K562 (cell line): ENCODE results near the gene VGF. TPM values are rescaled to one million over a fixed set of nuclear protein-coding genes. Genes with fewer than 3 reads are reported as not detected.

Source experiments
- ASH1L ChIP-seq: fragments of 450-650 bp; IDR thresholded peaks from 2 replicates; pipeline ENCODE4 v1.6.1; 2018; ENCODE audit warnings: borderline replicate concordance, mild to moderate bottlenecking, low read depth; ENCODE audit not compliant: partially characterized antibody
- CC2D1A ChIP-seq: fragments of 450-650 bp; IDR thresholded peaks from 2 replicates; pipeline ENCODE4 v1.6.1; 2017; ENCODE audit warnings: mild to moderate bottlenecking
- CREM ChIP-seq: IDR thresholded peaks from 2 replicates; pipeline ENCODE4 v1.6.1; 2014; ENCODE audit warnings: antibody characterized with exemption, low read depth
- CSDE1 ChIP-seq, 2 experiments: fragments of 450-650 bp; IDR thresholded peaks; 2 replicates each; pipeline ENCODE4 v1.6.1; 2016; ENCODE audit warnings: mild to moderate bottlenecking in 1 of 2
- DIDO1 ChIP-seq: fragments of 450-650 bp; IDR thresholded peaks from 2 replicates; pipeline ENCODE4 v1.6.1; 2016; ENCODE audit warnings: low read depth, missing biosample characterization, missing genetic modification characterization
- LCOR ChIP-seq: sonication (generic); formaldehyde crosslinking; IDR thresholded peaks from 2 replicates; pipeline ENCODE4 v1.8.0; 2022; ENCODE audit warnings: mild to moderate bottlenecking, missing genetic modification reagents
- MAZ ChIP-seq, 2 experiments: fragments of 450-650 bp in 1 of 2; sonication (generic) in 1 of 2; formaldehyde crosslinking; IDR thresholded peaks in 1 of 2; conservative IDR thresholded peaks in 1 of 2; 2 replicates each; pipeline versions ENCODE4 v1.4.0 to v1.5.0; 2020; ENCODE audit warnings: mild to moderate bottlenecking in 1 of 2, missing genetic modification reagents in 1 of 2
- MIER1 ChIP-seq: fragments of 450-650 bp; IDR thresholded peaks from 2 replicates; pipeline ENCODE4 v1.6.1; 2016; ENCODE audit warnings: antibody characterized with exemption, mild to moderate bottlenecking, low read depth
- RAD51 ChIP-seq: fragments of 450-650 bp; IDR thresholded peaks from 2 replicates; pipeline ENCODE4 v1.7.1; 2016; ENCODE audit warnings: low read depth, mild to moderate bottlenecking, borderline replicate concordance
- SMAD2 ChIP-seq: fragments of 150-350 bp; IDR thresholded peaks from 2 replicates; pipeline ENCODE4 v1.6.1; 2014; ENCODE audit warnings: low read depth, mild to moderate bottlenecking, low read length
- SREBF1 ChIP-seq: fragments of 150-350 bp; IDR thresholded peaks from 2 replicates; pipeline ENCODE4 v1.6.1; 2014; ENCODE audit warnings: antibody characterized with exemption, low read depth, low read length, borderline replicate concordance
- TAF7 ChIP-seq: fragments of 450-650 bp; IDR thresholded peaks from 2 replicates; pipeline ENCODE4 v1.6.1; 2016; ENCODE audit warnings: missing genetic modification characterization, missing compliant biosample characterization
- TBP ChIP-seq: optimal IDR thresholded peaks from 2 replicates; pipeline ENCODE3; 2011; ENCODE audit warnings: low read depth, low read length, improper control_type of control experiment
- ZFP1 ChIP-seq: fragments of 450-650 bp; formaldehyde crosslinking; IDR thresholded peaks from 2 replicates; pipeline ENCODE4 v1.4.0; 2020; ENCODE audit warnings: mild to moderate bottlenecking, mixed read lengths
- ZNF121 ChIP-seq: sonication (generic); formaldehyde crosslinking; conservative IDR thresholded peaks from 2 replicates; pipeline ENCODE4 v1.8.0; 2022; ENCODE audit warnings: missing genetic modification reagents
- ZNF436 ChIP-seq: fragments of 250-450, 450-650 bp; sonication (Bioruptor Pico); formaldehyde crosslinking; IDR thresholded peaks from 2 replicates; pipeline ENCODE4 v1.7.0; 2020; ENCODE audit warnings: mild to moderate bottlenecking
- ZNF57 ChIP-seq: fragments of 450-650 bp; formaldehyde crosslinking; IDR thresholded peaks from 2 replicates; pipeline ENCODE4 v1.4.0; 2020; ENCODE audit warnings: mild to moderate bottlenecking, moderate library complexity
- polyA plus RNA-seq, 8 experiments: library from polyadenylated mRNA; depleted of rRNA in 4 of 8; stranded (reverse) in 5 of 8; unstranded in 3 of 8; fragments of >200 nt; fragmentation: Nextera tagmentation in 2 of 8; fragmentation: Illumina TruSeq in 1 of 8; extraction: Ambion mirVana in 2 of 8; extraction: Trizol in 1 of 8; gene quantifications; 2 replicates each; pipeline versions ENCODE4 v1.2.1 to v1.2.3, GENCODE V29; 2011 to 2014; ENCODE audit warnings: inconsistent platforms in 1 of 8, missing spikeins in 1 of 8
- total RNA-seq, 7 experiments: library from RNA; depleted of rRNA in 6 of 7; stranded (reverse); fragments of >200 nt in 6 of 7; fragmentation: Illumina TruSeq in 2 of 7; extraction: Trizol in 2 of 7; gene quantifications; 2 replicates each; pipeline versions ENCODE4 v1.2.1 to v1.2.3, GENCODE V29; 2011 to 2021; ENCODE audit warnings: low replicate concordance in 1 of 7
- TF ChIP-seq, protein P1 (sequence below): sonication (generic); formaldehyde crosslinking; IDR thresholded peaks from 2 replicates; pipeline ENCODE4 v1.8.0; 2022; ENCODE audit warnings: mild to moderate bottlenecking, missing genetic modification reagents
- TF ChIP-seq, protein P2 (sequence below): fragments of 250-450 bp; sonication (Bioruptor Pico); IDR thresholded peaks from 2 replicates; pipeline ENCODE4 v1.5.1; 2021; ENCODE audit warnings: mild to moderate bottlenecking
- TF ChIP-seq, protein P3 (sequence below): fragments of 450-650 bp; formaldehyde crosslinking; conservative IDR thresholded peaks from 2 replicates; pipeline ENCODE4 v1.4.0; 2022; ENCODE audit warnings: mild to moderate bottlenecking, missing genetic modification characterization
- TF ChIP-seq, protein P4 (sequence below): sonication (generic); formaldehyde crosslinking; IDR thresholded peaks from 2 replicates; pipeline ENCODE4 v1.8.0; 2022; ENCODE audit warnings: mild to moderate bottlenecking, low read depth, missing genetic modification reagents
- TF ChIP-seq, protein P5 (sequence below): IDR thresholded peaks from 2 replicates; pipeline ENCODE4 v1.6.1; 2014; ENCODE audit warnings: antibody characterized with exemption

Gene VGF
- total and polyA plus RNA-seq, 9 of the 15 experiments (the other 6 are each of a cell fraction or from before 2014, with no cell fraction given) = 0.03 to 5.7 (median 0.34) TPM

DNA sequence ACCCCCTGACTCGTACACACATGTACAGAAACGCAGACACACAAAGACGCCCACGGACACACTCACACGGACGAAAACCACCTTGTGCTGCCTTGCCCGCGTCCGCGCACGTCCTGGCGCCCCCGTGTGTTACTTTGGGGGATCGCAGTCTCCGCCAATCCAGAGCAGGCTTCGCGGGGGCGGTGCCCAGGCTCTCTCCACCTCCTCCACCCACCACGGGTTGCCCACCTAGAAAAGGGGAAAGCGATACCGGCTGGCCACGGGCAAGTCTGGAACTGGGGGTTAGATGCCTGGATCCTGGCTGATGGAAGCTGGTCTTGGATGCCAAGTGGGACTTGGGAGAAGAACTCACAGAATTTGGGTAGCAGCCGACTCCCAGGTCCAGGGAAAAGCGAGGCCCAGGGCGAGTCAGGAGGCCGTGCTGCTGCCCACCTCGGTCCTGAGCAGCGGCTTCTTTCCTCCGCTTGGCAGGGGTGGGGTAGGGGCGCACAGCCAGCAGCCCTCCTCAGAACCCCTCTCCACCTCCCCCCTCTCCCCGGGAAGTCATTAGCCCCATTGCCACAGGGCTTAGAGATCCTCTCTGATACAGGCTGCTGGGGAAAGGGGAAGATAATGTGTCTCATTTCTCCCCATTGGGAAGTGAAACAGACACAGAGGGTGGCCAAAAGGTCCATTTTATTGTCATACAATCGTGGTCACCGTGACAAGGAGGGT is 4.6 kb upstream of the VGF start (continued):
- TF ChIP-seq, protein P1, sequence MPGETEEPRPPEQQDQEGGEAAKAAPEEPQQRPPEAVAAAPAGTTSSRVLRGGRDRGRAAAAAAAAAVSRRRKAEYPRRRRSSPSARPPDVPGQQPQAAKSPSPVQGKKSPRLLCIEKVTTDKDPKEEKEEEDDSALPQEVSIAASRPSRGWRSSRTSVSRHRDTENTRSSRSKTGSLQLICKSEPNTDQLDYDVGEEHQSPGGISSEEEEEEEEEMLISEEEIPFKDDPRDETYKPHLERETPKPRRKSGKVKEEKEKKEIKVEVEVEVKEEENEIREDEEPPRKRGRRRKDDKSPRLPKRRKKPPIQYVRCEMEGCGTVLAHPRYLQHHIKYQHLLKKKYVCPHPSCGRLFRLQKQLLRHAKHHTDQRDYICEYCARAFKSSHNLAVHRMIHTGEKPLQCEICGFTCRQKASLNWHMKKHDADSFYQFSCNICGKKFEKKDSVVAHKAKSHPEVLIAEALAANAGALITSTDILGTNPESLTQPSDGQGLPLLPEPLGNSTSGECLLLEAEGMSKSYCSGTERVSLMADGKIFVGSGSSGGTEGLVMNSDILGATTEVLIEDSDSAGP (CRISPR knock-in tag) = no peak
- TF ChIP-seq, protein P2, sequence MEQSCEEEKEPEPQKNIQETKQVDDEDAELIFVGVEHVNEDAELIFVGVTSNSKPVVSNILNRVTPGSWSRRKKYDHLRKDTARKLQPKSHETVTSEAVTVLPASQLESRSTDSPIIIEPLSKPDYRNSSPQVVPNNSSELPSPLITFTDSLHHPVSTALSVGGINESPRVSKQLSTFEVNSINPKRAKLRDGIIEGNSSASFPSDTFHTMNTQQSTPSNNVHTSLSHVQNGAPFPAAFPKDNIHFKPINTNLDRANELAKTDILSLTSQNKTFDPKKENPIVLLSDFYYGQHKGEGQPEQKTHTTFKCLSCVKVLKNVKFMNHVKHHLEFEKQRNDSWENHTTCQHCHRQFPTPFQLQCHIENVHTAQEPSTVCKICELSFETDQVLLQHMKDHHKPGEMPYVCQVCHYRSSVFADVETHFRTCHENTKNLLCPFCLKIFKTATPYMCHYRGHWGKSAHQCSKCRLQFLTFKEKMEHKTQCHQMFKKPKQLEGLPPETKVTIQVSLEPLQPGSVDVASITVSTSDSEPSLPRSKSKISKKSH (CRISPR knock-in tag) = no peak
- TF ChIP-seq CC2D1A = 0 out of 2 replicates have a peak, but pooled peaks have one; percentile 48
- TF ChIP-seq LCOR (CRISPR knock-in tag) = peak; percentile 61; the same call in 1 of the 2 replicates
- TF ChIP-seq MIER1 = no peak
- TF ChIP-seq, protein P3, sequence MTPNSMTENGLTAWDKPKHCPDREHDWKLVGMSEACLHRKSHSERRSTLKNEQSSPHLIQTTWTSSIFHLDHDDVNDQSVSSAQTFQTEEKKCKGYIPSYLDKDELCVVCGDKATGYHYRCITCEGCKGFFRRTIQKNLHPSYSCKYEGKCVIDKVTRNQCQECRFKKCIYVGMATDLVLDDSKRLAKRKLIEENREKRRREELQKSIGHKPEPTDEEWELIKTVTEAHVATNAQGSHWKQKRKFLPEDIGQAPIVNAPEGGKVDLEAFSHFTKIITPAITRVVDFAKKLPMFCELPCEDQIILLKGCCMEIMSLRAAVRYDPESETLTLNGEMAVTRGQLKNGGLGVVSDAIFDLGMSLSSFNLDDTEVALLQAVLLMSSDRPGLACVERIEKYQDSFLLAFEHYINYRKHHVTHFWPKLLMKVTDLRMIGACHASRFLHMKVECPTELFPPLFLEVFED (CRISPR knock-in tag) = no peak
- TF ChIP-seq CSDE1 (IDR thresholded peaks at IDR 0.05) = no peak
- TF ChIP-seq TAF7 (tag) = no peak
- no peak for TF ChIP-seq ZNF121 (CRISPR knock-in tag)
- no peak for TF ChIP-seq RAD51
- no peak for TF ChIP-seq DIDO1 (tag)
- peak in 1 of 2 experiments; percentile 65; a peak in 2 of 4 replicates for TF ChIP-seq MAZ (CRISPR knock-in tag; conservative IDR thresholded peaks at IDR 0.05 in 1 of 2, IDR thresholded peaks at IDR 0.05 in 1 of 2)
- TF ChIP-seq, protein P4, sequence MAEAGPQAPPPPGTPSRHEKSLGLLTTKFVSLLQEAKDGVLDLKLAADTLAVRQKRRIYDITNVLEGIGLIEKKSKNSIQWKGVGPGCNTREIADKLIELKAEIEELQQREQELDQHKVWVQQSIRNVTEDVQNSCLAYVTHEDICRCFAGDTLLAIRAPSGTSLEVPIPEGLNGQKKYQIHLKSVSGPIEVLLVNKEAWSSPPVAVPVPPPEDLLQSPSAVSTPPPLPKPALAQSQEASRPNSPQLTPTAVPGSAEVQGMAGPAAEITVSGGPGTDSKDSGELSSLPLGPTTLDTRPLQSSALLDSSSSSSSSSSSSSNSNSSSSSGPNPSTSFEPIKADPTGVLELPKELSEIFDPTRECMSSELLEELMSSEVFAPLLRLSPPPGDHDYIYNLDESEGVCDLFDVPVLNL = no peak
- peak; percentile 82 for TF ChIP-seq CREM
- no peak for TF ChIP-seq ZNF436 (CRISPR knock-in tag)
- no peak for TF ChIP-seq TBP
- no peak for TF ChIP-seq ASH1L
- no peak for TF ChIP-seq ZFP1 (CRISPR knock-in tag)
- TF ChIP-seq SMAD2 = no peak
- no peak for TF ChIP-seq ZNF57 (CRISPR knock-in tag)
- TF ChIP-seq SREBF1 = no peak
- TF ChIP-seq, protein P5, sequence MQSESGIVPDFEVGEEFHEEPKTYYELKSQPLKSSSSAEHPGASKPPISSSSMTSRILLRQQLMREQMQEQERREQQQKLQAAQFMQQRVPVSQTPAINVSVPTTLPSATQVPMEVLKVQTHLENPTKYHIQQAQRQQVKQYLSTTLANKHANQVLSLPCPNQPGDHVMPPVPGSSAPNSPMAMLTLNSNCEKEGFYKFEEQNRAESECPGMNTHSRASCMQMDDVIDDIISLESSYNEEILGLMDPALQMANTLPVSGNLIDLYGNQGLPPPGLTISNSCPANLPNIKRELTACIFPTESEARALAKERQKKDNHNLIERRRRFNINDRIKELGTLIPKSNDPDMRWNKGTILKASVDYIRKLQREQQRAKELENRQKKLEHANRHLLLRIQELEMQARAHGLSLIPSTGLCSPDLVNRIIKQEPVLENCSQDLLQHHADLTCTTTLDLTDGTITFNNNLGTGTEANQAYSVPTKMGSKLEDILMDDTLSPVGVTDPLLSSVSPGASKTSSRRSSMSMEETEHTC = no peak
